Measurements from ENCODE around the gene PDE6H.

The PDE6H gene

DNA sequence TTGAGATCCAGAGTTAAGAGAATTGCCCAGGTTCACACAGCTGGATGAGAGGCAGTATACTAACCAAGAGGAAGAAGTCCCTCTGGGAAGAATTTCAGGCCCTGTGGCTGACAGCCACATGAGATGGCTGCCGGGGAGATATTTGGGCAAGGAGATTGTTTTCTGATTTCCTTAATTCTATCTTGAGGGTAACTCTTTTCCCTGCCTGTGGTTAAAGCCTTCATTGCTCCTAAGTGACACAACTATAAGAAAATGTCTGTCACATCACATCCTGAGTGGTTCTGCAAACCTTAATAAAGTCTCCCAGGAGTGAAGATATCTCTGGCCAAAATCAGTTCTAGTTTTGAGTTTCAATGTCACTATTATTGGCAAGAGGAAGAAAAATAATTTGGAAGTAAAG is 21.0 kb upstream of the PDE6H start:
- no peak for DNase-seq (ENCODE audit: low spot score)

DNA sequence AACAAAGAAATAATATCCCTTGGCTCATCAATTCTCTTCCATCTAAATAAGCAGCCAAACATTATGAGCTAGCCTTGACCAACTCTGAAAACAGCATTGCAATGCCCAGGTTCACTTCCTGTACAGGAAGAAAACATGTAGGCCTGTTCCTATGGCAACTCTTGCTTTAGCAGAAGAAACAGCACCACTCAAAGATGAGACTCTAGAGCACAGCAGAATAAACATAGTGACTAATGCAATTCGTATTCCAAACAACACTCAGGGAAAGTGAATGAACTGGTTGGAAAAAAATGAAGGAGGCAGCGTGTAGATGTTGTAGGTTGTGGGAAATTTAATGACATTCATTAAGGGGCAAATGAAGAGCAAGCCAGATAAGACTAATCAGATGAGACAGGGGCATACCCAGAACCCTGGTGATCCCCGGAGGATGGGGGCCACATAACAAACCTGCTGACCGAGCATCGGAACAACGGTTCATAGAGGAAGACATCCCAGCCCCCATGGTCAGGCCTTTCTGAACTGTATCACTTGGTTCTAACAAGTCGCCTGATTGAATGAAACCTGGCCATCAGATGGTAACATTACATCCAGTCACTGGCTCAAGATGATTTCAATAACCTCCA is 20.4 kb upstream of the PDE6H start:
- DNase-seq (ENCODE audit: low spot score): peak; percentile 99

DNA sequence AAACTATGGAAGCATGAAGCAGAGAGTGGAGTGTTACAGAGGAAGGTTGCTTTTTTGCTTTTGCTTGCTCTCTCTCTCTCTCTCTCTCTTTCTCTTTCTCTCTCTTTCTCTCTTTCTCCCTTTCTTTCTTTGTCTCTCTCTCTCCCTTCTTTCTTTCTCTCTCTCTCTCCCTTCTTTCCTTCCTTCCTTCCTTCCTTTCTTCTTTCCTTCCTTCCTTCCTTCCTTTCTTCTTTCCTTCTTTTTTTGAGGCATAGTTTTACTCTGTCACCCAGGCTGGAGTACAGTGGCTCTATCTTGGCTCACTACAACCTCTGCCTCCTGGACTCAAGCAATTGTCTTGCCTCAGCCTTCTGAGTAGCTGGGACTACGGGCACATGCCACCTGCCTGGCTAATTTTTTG is 19.1 kb upstream of the PDE6H start:
- no peak for DNase-seq (ENCODE audit: low spot score)

DNA sequence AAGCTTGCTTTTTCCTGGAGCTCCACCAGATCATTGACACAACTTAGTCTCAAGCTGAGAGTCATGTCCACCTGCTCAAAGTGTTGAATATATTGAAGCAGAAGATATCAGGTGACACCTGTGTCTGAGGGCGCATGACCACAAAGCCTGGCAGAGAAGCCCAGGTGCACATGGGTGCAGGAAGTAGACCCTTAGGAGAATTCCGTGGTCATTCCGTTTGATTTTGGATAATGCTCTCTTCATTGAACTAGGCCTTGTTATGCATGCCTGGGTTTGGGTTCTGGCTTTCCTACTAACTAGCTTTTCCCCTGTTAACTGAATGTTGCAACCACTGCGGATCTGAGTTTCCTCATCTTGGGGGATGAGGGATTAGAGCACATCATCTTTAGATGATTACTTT is 18.6 kb upstream of the PDE6H start:
- no peak for DNase-seq (ENCODE audit: low spot score)

DNA sequence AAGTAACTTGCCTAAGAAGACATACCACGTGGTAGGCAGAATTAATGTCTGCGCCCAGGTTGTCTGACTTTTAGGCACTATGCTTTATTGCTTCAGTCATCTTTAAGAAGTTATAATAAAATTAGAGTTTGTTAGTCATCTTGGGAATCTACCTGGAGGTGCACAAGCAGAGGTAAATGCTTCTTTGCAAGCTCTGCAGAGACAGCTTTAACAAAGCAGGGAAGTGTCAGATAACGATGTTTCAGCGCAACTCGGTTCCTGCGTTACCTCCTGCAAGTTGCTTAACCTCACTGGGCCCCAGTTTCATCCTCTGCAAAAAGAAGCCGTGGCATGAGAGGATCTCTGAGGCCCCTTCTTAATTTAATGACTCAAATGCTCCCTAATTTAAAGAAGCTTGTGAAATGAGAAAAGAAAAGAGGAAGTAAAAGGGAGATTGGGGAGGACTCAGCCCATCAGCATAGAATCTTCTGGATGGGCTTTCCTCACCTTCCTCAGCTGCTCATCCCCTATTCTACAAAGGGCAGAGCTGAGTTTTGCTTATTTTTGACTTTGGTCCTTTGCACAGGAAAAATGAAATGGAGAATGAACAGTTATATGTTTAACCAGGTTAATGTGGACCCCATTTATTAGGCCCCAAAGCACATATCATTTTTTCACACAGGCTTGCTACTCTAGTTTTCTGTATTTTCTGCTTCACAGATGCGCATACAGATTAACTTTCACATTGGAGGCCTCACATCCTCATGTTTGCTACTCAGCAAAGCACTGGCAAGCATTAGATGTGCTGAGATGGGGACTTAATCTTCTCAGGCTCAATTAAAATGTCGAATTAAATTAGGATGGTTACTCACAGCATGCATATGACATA is 16.6 kb upstream of the PDE6H start:
- no peak for DNase-seq (ENCODE audit: low spot score)

DNA sequence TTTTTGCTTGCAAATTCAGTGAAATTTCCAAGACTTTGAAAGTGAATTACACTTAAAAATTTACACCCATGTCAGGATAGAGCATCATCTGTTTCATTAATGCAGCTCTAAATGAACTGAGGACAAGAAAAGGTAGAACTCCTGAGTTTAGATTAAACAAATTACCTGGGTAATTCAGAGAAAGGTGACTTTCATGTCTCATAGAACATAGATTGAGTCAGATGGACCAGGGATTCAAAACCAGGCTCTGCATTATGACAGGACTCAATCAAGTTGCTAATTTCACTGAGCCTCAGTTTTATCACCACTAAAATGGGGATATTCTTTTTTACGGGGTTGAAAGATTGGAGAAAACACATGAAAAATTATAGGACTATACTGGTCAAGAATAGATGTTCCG is 15.9 kb upstream of the PDE6H start:
- no peak for DNase-seq (ENCODE audit: low spot score)

DNA sequence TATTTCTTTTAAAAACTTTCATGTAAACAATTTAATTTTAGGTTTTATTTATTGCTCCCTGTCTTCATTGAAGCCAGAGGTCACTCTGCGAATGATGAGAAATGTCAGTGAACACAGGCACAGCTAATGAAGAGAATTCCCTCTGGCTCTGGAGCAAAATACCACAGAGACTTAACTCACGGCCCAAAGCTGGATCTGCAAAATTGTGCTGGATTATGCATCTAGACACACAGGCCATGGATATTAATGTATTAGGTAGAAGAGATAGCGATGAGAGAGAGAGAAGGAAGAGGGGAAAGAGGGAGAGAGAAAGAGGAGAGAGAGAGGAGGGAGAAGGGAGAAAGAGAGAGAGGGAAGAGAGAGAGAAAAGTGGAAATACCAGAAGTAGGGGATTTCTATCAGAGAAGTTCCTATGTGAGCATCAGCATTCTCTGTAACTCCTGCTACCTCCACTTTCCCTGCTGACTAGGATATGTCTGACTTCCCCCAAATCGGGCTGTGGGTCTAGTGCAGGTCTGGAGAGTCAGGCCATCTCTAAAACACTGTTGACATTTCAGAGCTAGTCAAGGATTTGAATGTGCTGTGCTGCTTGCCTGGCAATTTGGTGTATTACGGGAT is 15.2 kb upstream of the PDE6H start:
- no peak for DNase-seq (ENCODE audit: low spot score)

DNA sequence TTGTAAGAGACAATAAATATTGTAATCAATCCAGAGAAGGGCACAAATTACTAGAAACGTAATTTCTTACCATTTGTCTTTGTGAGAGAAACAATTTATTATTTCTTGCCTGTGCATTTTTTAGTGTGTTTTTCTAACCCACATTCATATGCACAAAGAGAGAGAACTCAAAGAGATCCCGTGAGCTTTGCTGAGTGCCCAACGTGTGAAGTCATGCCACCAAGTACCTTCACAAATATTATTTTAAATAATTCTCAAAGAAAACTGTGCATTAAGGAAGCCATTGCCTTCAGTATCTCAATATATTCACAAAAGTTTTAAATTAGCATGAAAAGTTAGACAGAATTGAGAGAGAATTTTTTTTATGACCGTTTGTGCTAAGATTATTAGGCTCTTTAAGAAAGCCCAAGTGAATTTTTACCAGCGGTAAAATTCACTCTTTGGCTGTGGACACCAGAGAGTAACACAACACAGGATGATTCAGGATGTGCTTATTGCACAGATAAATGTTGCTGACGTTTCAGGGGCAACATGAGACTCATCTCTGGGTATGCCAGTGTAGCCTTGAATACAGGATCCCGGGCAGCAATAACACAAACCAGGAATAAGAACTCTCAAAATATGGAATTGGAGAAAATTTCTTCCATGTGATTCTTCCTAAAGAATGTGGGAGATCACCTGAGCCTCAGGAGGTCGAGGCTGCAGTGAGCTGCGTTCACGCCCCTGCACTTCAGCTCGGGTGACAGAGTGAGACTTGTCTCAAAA is 14.3 kb upstream of the PDE6H start:
- no peak for DNase-seq (ENCODE audit: low spot score)

DNA sequence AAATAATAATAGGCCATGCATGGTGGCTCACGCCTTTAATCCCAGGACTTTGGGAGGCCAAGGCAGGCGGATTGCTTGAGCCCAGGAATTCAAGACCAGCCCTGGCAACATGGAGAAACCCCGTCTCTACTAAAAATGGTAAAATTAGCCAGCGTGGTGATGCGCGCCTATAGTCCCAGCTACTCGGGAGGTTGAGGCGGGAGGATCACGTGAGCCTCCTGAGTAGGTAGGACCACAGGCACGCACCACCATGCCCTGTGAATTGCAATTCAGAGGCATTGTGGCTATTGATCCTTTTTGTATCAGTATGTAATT is 13.8 kb upstream of the PDE6H start:
- no peak for DNase-seq (ENCODE audit: low spot score)

DNA sequence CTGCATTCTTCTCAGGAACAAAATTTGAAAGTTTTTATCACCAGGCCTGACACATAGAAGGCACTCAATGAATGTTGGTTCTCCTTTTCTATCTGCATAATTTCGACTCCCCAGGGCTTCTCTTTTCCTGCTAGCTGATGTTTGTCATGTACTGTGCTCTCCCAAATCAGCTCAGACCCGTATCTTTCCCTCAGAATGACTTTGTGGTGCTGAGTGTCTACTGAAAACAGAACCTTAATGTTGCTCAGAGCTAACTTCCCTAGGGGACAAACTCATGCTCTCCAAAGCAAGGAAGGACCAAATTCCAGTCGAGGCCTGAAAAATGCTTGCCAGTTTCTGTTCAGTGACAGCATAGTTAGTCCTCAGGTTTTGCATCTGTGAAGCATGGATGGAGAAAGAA is 13.4 kb upstream of the PDE6H start:
- no peak for DNase-seq (ENCODE audit: low spot score)

DNA sequence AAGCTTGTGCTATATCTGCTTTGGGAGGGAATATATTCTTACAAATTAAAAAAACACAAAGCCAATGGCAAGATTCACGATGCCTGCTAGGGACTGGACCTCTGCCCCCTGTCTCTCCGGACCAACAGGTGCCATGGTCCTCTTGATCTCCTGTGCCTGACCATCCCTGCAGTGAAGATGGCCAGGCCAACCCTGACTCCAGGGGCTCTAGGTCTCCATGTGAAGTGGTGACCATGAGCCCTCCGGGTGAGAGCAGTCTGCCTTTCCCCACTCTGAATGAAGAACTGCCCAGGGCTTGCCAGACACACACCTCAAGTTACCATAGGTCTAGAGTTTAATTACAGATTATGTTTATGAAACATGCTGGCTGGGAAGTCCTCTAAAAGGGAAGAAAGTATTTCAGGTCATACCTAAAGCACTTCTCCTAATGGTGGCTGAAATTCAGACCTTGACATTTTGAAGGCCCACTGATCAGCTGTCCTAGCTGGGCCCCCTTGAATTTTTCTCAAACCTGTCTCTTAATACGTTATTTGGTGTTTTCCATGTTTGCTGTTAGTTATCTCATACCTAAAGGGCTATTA is 12.8 kb upstream of the PDE6H start:
- no peak for DNase-seq (ENCODE audit: low spot score)

DNA sequence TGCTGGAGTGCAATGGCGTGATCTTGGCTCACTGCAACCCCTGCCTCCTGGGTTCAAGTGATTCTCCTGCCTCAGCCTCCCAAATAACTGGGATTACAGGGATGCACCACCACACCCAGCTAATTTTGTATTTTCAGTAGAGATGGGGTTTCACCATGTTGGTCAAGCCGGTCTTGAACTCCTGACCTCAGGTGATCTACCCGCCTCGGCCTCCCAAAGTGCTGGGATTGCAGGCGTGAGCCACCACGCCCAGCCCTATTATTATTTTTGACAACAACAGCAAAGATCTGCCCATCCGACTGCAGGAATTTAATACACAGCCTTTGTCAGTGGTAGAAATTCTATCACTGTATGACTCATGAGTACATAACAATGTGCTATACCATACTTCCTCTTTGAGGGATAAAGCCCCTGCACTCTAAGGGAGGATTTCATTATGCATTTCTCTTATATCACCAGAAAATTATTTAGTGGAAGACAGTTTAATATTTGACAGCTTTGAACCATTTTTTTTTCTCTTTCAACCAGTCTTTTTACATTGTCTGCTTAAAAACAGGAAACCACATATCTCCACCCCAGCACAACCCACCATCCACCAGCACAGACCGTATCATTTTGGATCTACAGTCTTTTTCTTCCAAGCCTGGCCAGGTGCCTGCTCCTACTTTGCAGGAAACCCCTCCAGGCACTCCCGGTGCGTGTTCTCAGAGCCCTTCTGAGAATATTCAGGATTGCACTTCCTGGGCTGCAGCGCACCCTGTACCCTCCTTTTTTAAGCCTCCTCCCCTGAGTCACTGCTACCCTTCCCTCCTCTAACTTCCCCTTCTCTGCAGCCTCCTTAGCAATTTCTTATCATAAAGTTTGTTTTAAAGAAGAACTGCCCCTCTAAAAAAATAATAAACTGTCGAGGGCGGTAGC is 12.0 kb upstream of the PDE6H start:
- peak; percentile 75 for DNase-seq (ENCODE audit: low spot score)

DNA sequence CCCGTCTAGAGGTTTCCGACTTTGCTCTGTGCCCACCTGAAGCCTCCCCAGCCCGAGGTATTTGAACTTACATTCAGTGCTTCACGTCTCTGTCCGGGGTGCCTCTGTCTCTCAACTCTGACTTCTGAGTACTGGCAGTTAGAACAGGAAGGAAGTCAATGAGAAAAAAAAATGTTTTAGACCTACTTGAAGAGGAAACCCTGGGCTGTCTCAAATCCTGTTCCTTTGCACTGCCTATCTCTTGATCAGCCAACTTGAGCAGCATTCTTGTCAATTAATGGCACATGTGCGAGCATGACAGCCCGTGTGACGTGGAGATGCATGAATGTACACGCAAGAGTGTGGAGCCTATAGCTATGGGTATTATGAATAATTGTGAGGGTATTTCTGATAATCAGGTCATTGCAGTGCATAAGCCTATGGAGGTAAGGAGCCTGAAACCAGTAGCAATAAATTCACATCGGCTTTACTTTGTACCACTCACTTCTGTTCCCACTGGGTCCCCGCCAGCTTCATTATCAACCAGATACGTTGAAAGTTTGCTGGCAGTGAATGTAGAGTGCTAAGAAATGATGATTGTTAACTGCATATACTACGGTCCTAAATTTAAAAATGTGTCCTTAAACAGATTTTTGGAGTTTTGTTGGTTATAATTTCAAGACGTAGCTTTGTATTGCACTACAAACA is 11.2 kb upstream of the PDE6H start, which contains the start of gene ARHGDIB:
TSS of gene ARHGDIB (minus strand) at position 136 of the 687 bp plus-strand sequence. CDS start 10,889 bp downstream, outside the sequence.
- peak; percentile 61 for DNase-seq (ENCODE audit: low spot score)

DNA sequence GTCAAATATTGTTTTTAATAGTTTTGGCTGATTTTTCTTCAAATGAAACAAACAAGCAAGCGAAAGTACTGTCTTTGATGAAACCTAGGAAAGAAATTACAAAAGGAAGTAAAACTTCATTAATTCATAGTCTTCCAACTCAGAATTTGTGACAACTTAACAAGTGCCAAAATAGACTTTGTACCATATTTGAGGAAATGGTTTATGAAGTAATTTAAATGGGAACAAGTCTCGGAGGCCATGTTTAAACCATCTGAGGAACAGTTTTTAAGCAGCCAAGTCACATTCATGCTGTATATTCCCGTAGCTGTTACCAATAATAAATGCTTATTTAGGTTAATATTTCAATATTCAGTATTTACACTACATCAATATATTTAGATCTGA is 10.7 kb upstream of the PDE6H start:
- DNase-seq (ENCODE audit: low spot score): no peak

DNA sequence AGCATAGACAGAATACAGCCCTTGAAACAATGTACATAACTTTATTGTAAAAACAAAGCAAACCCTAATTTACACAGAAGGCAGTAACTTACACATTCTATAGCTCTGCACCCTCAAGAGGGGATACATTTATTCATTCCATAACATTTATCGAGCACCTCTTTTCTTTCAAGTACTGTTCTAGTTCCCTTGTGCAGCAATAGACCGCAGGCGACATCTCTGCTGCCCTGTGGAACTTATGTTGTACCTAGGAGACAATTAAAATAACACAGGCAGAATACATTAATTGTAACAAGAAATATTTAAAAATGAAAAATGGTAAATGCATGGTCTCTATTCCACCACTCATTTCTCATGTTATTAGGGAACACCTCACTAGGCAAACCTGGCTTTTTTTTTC is 10.0 kb upstream of the PDE6H start:
- no peak for DNase-seq (ENCODE audit: low spot score)

DNA sequence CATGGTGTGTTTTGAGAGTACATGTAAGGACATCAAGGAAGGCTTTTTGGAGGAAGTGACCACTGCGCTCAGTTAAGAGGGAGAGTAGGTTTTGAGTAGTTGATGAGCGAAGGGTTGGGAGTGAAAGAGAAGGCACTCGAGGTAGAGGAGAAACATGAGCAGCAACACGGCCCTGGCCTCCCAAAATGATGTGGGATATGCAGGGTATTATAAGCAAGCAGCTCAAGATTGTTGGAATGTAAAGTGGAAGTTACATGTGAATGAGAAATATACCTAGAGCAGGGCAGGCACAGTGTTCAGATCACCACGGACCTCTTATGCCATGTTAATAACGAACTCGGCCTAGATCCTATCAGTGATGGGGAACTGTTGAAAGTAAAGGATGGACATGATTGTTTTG is 9.3 kb upstream of the PDE6H start:
- no peak for DNase-seq (ENCODE audit: low spot score)

DNA sequence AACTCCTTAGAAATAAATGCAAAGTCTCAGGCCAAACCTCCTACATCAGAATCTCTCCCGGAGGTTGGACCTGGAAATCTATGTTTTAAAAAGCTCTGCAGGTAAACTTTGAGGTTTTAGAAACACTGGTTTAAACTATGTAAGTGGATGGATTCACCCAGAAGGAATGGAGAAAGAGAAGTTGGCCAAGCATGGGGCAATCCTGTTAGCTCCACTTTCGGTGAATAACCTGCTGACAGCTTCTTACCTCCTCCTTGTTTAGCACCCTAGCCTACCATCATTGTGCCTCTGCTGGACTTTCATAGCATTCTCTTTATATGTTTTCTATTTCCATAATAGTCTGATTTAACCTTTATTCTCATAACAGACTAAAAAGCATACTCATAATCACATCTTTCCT is 8.4 kb upstream of the PDE6H start:
- DNase-seq (ENCODE audit: low spot score): no peak

DNA sequence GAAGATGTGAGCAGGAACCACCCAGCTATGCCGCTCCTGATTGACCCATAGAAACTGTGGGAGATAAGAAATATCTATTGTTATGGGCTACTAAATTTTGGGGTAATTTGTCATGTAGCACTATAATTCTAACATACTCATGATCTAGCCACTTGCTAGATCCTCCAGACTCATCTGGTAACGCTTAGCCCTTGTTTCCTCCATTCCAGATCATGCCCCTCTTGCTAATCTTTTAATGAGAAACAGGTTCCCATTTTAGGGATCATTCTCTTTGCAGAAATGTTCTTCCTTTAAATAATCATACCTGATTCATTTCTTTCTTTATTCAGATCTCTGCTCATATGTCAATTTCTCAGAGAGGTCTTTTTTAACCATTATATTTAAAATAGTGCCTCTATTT is 7.6 kb upstream of the PDE6H start:
- no peak for DNase-seq (ENCODE audit: low spot score)

DNA sequence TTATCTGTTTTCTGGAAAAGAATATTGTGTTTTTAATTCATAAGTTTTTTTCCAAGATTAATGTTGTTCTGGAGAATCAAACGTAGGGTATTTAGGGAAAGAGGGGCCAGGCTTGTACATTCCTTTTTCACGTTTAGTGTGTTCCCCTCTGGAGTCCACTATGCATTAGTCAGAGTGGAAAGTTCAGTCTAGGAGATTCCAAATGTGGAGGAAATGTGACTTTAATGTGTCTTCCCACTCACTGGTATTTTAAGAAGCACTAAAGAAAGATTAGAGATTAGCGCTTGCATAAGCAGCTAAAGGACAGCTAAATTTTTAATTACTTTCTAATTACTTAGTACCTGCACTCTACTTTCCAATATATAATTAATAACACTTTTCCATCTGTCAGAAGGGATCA is 4.4 kb upstream of the PDE6H start:
- DNase-seq (ENCODE audit: low spot score): no peak

DNA sequence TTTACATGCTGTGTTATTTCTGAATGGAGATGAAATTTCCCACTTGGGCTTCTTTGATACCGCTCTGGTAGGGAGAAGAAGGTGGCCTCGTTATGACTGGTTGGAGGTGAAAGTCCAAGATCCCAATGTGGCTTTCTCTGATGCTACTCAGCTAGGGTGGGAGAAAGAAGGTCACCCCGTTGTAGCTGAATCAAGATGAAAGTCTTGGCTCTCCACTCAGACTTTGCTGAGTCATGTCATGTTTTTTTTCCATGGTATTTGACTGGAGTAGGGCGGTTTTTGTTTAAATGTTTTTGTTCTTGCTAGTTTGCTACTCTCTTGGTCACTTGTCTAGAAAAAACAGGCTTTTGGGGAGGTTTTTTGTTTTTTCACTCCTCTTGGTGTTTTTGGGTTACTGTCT is 2.4 kb upstream of the PDE6H start:
- no peak for DNase-seq (ENCODE audit: low spot score)

DNA sequence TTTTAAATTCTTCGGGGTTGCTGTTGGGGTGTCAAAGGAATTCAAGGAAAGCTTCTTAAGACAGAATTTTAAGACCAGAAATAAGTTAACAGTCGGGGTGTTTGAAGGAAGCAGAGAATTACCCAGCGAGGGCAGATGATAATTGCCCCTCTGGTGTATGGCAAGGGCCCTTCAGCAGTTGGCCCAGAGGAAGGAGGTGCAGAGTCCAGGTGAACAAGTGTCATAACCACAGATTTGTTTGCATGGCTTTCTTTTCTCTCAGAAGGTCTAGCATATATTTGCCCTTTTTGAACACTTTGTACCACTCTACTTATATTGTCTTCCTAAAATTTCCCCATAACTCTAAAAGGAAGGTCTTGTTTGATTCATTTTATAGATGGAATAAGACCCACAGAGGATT is 1.8 kb downstream of the PDE6H start:
- DNase-seq (ENCODE audit: low spot score): no peak

All from kidney capillary endothelial cell (primary cell).